SK-N-MC (cell line): ENCODE results near the gene C16orf96.

ENCODE experiments used
- EZH2 ChIP-seq: fragments of 200-600 bp; sonication (generic); IDR thresholded peaks from one replicate; pipeline ENCODE4 v1.6.1; 2017; ENCODE audit warnings: antibody characterized with exemption
- POLR2AphosphoS5 ChIP-seq: IDR thresholded peaks from 2 replicates; pipeline ENCODE4 v1.6.1; 2012; ENCODE audit warnings: mild to moderate bottlenecking, low read depth, low read length, borderline replicate concordance

GRCh38 chr16:4641895-4642294, 85.8 kb downstream of the C16orf96 start:
- TF ChIP-seq POLR2AphosphoS5 = no peak
- TF ChIP-seq EZH2 = no peak
